Endothelial cell of umbilical vein (primary cell): Measurements from ENCODE around the gene EGFL7. TPM values are rescaled to one million over a fixed set of nuclear protein-coding genes. Genes with fewer than 3 reads are reported as not detected.

ENCODE experiments used
- BruUV-seq: library from RNA; stranded (reverse); fragments of 400-500 nt; replicated peaks from 2 replicates; lab custom pipeline; 2021; lab: Mats Ljungman, UMichigan
- CTCF ChIA-PET: fragments of 300-600, 350-600 bp; sonication (Branson Sonifier 250); formaldehyde crosslinking; loops from one replicate; lab custom pipeline; 2021; ENCODE audit warnings: antibody characterized with exemption, inconsistent platforms; lab: Charles Lee
- POLR2A ChIA-PET: fragments of 300-600, 350-600 bp; sonication (Branson Sonifier 250); formaldehyde crosslinking; loops from one replicate; lab custom pipeline; 2021; ENCODE audit warnings: antibody characterized with exemption, inconsistent platforms; lab: Charles Lee
- DNase-seq: peaks from one replicate; pipeline ENCODE4 v3.0.0-alpha.2; 2011; ENCODE audit warnings: low read depth, low spot score
- FAIRE-seq: peaks from 2 replicates; lab custom pipeline; 2011; peaks lifted over from hg19 to GRCh38; lab: Jason Lieb, UNC
- H2AFZ ChIP-seq: 2 replicates; pipeline ENCODE4 v1.6.0; 2012; ENCODE audit warnings: low read depth, low read length, control low read depth, inconsistent platforms
- H3K27ac ChIP-seq: 2 replicates; pipeline ENCODE4 v1.5.1; 2011; ENCODE audit warnings: low read depth, mild to moderate bottlenecking, control low read depth, low read length, moderate library complexity; ENCODE audit not compliant: insufficient read depth
- H3K27me3 ChIP-seq, 2 experiments: 2 replicates each; pipeline versions ENCODE4 v1.6.0 to v1.6.1; 2011; ENCODE audit warnings: low read length in 2 of 2, mixed read lengths in 1 of 2; ENCODE audit not compliant: control insufficient read depth in 2 of 2, insufficient read depth in 2 of 2
- H3K36me3 ChIP-seq, 2 experiments: 2 replicates in 1 of 2; 3 replicates in 1 of 2; pipeline ENCODE4 v1.5.1; 2011; ENCODE audit warnings: low read length in 2 of 2, mild to moderate bottlenecking in 1 of 2, moderate library complexity in 1 of 2; ENCODE audit not compliant: control insufficient read depth in 2 of 2, insufficient read depth in 2 of 2; ENCODE audit errors: extremely low read depth in 1 of 2
- H3K4me1 ChIP-seq: 3 replicates; pipeline ENCODE4 v1.5.1; 2011; ENCODE audit warnings: mild to moderate bottlenecking, low read length; ENCODE audit not compliant: control insufficient read depth, insufficient read depth; ENCODE audit errors: extremely low read depth
- H3K4me2 ChIP-seq: 2 replicates; pipeline ENCODE4 v1.6.1; 2011; ENCODE audit warnings: low read length, control low read depth, mixed read lengths; ENCODE audit not compliant: insufficient read depth
- H3K4me3 ChIP-seq, 3 experiments: fragments of 200-600 bp in 1 of 3; sonication (generic), shearing (Covaris generic) in 1 of 3; replicated peaks in 1 of 3; 2 replicates each; pipeline ENCODE4 v1.5.1; 2011 to 2016; ENCODE audit warnings: control low read depth in 3 of 3, low read length in 3 of 3, mild to moderate bottlenecking in 2 of 3, inconsistent platforms in 1 of 3, low read depth in 1 of 3, moderate library complexity in 1 of 3; ENCODE audit not compliant: insufficient read depth in 1 of 3
- H3K79me2 ChIP-seq: 2 replicates; pipeline ENCODE4 v1.6.0; 2012; ENCODE audit warnings: low read length, inconsistent platforms; ENCODE audit not compliant: control insufficient read depth, insufficient read depth
- H3K9ac ChIP-seq: replicated peaks from 2 replicates; pipeline ENCODE3; 2011; ENCODE audit warnings: low read length, control low read depth; ENCODE audit not compliant: insufficient read depth; ENCODE audit errors: extremely low read depth
- H3K9me1 ChIP-seq: replicated peaks from 3 replicates; pipeline ENCODE4 v1.6.0; 2011; ENCODE audit warnings: mild to moderate bottlenecking, low read length; ENCODE audit not compliant: control insufficient read depth, insufficient read depth; ENCODE audit errors: extremely low read depth
- H3K9me3 ChIP-seq: replicated peaks from 2 replicates; pipeline ENCODE4 v1.5.1; 2012; ENCODE audit warnings: low read length, inconsistent platforms; ENCODE audit not compliant: control insufficient read depth, insufficient read depth
- H4K20me1 ChIP-seq: replicated peaks from 2 replicates; pipeline ENCODE3; 2011; ENCODE audit warnings: mild to moderate bottlenecking, low read length; ENCODE audit not compliant: control insufficient read depth, insufficient read depth; ENCODE audit errors: extremely low read depth
- CTCF ChIP-seq, 2 donors: IDR thresholded peaks; 1 replicate in 1 of 2; 2 replicates in 1 of 2; pipeline ENCODE4 v1.5.1; 2011; ENCODE audit warnings: low read length in 2 of 2, mild to moderate bottlenecking in 2 of 2, moderate library complexity in 2 of 2, control low read depth in 1 of 2, inconsistent platforms in 1 of 2, low read depth in 1 of 2; ENCODE audit not compliant: insufficient read depth in 1 of 2; ENCODE audit errors: extremely low read depth in 1 of 2
- POLR2A ChIP-seq: IDR thresholded peaks from 2 replicates; pipeline ENCODE4 v1.6.1; 2012; ENCODE audit warnings: low read depth, mild to moderate bottlenecking, control low read depth, low read length
- POLR2AphosphoS5 ChIP-seq: IDR thresholded peaks from 2 replicates; pipeline ENCODE4 v1.6.1; 2012; ENCODE audit warnings: low read depth, mild to moderate bottlenecking, control low read depth, low read length, moderate library complexity; ENCODE audit not compliant: insufficient read depth
- dilution Hi-C: fragments of 300-500 bp; cut with MboI; formaldehyde crosslinking; loops from one replicate; pipeline ENCODE4 v1.15.0; 2019; ENCODE audit warnings: low sequenced_read_pairs; ENCODE audit not compliant: extremely low pct_ligation_motif_present
- intact Hi-C: fragments of 100-400 bp; cut with micrococcal nuclease; formaldehyde crosslinking; loops from one replicate; pipeline ENCODE4 v1.10.0; 2022
- polyA plus RNA-seq, 4 experiments: library from polyadenylated mRNA; depleted of rRNA in 3 of 4; stranded (reverse) in 3 of 4; unstranded in 1 of 4; fragments of >200 nt; gene quantifications; 2 replicates each; pipeline versions ENCODE4 v1.2.1 to v1.2.3, GENCODE V29; 2011 to 2012; ENCODE audit warnings: missing spikeins in 1 of 4
- total RNA-seq: library from RNA; stranded (reverse); gene quantifications from 2 replicates; pipeline ENCODE4 v1.2.3, GENCODE V29; 2021

The EGFL7 gene
- total and polyA plus RNA-seq, 2 donors (not counting 3 experiments of a cell fraction or from before 2014, with no cell fraction given) = 1,043 to 1,377 TPM

DNA sequence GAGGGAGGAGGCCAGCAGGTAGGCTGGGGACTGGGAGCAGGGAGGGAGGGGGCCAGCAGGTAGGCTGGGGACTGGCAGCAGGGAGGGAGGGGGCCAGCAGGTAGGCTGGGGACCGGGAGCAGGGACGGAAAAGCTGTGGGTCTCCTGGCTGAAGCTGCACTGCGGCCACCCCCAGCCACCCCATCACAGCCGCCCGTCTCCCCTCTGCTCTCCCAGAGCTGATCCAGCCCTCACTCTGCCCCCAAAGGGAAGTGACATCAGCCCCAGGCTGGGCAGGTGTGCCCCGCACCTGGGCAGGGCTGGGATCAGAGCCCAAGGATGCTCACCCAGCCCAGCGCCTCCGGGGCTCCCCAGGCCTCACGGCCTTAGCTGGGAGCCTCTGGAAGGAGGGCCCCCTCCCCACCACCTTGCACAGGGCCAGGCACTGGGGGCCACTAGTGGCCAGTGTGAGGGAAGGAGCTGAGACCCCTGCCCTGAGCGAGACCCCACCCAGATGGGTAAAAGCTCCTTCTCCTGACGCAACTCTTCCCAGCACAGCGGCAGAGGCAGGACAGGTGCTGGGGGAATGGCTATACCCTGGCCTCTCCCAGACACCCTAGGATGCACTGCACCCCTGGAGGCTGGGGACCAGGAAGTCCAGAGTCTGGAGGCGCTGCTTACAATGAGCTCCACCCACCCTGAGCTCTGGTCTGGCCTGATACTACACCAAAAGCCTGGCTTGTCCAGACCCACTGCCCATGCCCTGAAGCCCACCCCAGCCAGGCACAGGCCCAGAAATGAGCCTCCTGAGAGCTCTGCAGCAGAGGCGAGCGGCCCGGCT is 13.0 kb downstream of the EGFL7 start:
- dilution Hi-C loops (no loop called here), intact Hi-C loops (no loop called here)
- Histone ChIP-seq H3K4me1 (no peaks in the 10 kb centered on the region), H3K9me1 (no peaks in the 10 kb centered on the region), H3K27ac (no peak overlapping the region), H3K36me3 (peaks cover 8 to 24% of the 10 kb centered on the region in 2 experiments), H2AFZ (no peak overlapping the region), H3K9me3 (no peaks in the 10 kb centered on the region), H3K27me3 (no peaks in the 10 kb centered on the region), H3K4me3 (no peak overlapping the region), H4K20me1 (no peaks in the 10 kb centered on the region), H3K79me2 (peaks cover 3% of the 10 kb centered on the region), H3K4me2 (no peak overlapping the region), H3K9ac (no peak overlapping the region)
- TF ChIP-seq CTCF (IDR thresholded peaks at IDR 0.05; ENCODE audit: extremely low read depth in 1 of 2, insufficient read depth in 1 of 2, low read depth in 1 of 2, low read length in 2 of 2) (no peak), POLR2AphosphoS5 (peak; percentile 68), POLR2A (peak; percentile 57)
- FAIRE-seq = no peak
- ChIA-PET POLR2A (interaction anchor here (0.7 to 6.2 kb wide), 4 partner anchors 13 to 38 kb away, joined by 3 to 54 read pairs (median 4); partner anchors contain the start of gene EGFL7), CTCF (interaction anchor here (1.0 to 6.3 kb wide), 4 partner anchors 10 to 38 kb away, joined by 3 to 45 read pairs (median 4); no protein-coding TSS in a partner anchor)
- BruUV-seq = no TSS peak
- peak; percentile 46 for DNase-seq
